SK-N-DZ (cell line): ENCODE data around the gene ALK.

Experiments used
- DNase-seq: peaks from one replicate; pipeline ENCODE4 v3.0.0-alpha.2; 2015; ENCODE audit warnings: low spot score

Gene ALK

DNA sequence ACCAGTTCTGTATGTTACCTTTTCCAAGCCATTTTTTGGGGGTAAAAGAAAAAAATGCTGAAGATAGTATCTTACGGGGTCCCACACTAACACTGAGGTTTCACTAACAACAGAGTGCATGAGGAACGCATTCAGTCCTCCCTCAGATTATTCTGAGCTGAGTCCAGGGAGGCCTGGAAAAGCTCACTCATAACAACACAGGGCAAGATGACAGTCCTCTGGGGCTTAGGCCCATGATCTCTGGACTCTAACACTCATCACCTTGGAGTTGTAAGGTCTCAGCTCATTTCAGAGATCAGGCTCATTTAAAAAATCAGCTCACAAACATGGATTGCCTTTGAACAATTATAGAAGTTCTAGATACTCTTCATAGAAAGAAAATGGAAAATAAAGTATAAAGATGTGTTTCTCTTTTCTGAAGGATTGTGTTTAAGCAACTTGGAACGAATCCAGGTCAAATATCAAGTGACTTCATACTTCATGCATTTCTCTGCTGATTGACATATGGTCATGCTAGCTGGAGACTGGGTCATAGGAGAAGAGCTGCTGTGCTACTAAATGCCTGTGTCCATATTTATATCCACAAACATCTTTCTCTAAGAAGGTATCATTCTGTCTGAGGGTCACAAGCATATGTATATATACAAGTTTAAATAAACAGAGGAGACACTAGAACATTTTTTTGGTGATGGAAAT is 265.8 kb downstream of the ALK start:
- peak; percentile 93 for DNase-seq

- DNase-seq = peak; percentile 100
These were observed 270.7 kb downstream of the ALK start for GRCh38 chr2:29650631-29651097.

DNA sequence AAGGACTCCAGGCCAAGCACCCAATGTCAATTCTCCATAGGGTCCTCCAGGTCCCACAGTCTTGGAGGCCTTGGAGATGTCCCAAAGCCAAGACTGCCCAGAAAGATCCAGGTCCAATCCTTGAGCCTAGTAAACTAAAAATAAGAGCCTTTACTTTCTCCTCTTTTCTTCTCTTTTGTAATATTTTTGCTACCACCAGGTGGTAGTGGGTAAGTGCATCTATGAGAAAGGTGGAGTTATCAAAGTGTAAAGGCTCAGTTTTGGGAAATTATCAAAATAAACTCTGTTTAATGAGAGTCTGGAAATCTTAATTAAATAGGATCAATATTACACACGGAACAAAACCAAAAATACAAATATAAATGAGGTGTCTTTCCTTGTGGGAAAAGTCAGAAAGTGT is 276.4 kb downstream of the ALK start:
- DNase-seq = no peak

DNA sequence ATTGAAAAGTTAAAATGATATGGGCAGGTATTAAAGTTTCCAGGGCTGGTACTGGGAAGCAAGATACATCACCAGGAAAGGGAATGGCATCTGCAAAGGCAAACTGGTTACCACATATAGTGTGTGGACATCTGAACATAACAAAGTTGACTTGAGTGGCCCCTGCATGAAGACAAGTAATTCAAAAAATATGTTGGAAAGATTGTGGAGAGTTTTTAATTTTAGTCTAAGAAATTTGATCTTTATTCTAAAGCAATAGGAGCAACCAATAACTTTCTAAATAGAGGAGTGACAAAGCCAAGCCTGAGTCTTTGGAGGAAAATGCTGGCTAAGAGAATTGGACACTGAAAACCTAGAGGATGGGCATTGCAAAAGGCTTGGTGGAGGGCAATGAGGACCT is 278.2 kb downstream of the ALK start:
- no peak for DNase-seq

DNA sequence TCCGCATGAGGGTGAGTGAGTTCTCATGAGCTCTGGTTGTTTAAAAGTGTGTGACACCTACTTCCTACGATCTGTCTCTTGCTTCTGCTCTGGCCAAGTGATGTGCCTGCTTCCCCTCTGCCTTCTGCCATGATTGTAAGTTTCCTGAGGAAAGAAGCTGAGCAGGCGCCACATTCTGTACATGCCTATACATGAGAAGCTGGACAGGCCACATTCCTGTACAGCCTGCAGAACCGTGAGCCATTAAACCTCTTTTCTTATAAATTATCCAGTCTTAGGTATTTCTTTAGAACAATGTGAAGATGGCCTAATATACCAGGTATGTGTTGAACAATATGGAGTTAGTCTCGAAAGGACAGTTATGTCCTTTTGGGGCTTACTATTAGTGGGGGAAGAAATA is 281.0 kb downstream of the ALK start:
- no peak for DNase-seq

DNA sequence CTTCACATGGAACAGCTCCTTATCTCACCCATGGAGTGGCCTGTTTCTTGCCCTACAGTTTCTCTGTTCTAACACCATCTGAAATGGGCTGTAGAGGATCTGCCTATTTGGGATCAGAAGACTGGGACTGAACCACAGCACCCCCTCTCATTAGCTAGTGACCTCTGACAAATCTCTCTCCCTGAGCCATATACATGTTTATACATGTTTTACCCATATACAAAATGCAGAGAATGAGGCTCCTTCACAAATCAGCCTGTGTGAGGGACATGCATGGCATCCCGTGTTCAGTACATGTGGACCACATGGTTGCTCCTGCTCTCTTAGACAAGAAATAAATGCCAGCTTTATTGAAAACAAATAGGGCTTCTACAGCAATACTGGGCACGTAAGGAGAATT is 282.7 kb downstream of the ALK start:
- DNase-seq = no peak

- DNase-seq = no peak
These were observed 286.5 kb downstream of the ALK start for GRCh38 chr2:29634916-29635315.

- no peak for DNase-seq
These were observed 289.4 kb downstream of the ALK start for GRCh38 chr2:29632018-29632417.

DNA sequence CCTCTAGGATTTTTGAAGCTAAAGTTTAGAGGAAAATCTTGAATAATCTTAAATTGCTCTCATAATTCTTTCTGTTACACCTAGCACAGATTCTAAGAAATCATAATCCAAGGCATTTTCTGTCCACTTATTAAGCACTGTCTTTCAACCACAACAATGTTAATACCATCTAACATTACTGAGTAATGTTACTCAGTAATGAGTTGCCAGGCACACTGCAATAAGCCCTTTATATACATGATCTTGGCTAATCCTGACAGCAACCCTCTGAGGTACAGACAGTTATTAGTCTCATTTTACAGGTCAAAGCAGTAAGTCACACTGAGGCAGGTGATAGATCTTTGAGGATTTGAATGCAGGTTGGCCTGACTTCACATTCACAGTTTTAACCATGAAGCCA is 291.9 kb downstream of the ALK start:
- no peak for DNase-seq

GRCh38 chr2:29628862-29629261 is 292.5 kb downstream of the ALK start:
- no peak for DNase-seq

GRCh38 chr2:29628108-29628745 is 293.2 kb downstream of the ALK start:
- no peak for DNase-seq

DNA sequence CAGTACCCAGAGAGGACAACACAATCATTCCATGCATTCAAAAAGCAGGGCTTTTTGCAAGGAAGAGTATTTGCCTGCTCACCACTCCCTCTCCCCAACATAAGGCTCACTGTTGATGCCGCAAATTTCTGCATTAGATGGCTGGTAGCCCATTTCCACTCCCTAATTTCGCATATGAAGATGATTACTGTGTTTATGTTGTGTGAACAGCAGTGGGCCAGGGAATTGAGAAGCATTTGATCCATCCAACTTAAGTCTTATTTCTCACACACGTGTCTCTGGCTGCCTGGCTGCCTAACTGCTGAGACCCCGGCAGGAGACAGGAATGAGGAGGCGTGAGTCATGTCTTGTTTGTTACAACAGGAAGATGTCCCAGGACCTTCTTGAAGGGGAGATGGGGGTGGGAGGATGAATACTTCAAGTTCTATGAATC is 294.1 kb downstream of the ALK start:
- no peak for DNase-seq

- no peak for DNase-seq
These were observed 300.5 kb downstream of the ALK start for GRCh38 chr2:29620890-29621289.

- no peak for DNase-seq
These were observed 301.7 kb downstream of the ALK start for GRCh38 chr2:29619689-29620088.

- DNase-seq = no peak
These were observed 303.4 kb downstream of the ALK start for GRCh38 chr2:29618024-29618423.

GRCh38 chr2:29617351-29617750 is 304.0 kb downstream of the ALK start:
- DNase-seq = no peak

GRCh38 chr2:29616569-29616968 is 304.8 kb downstream of the ALK start:
- peak; percentile 68 for DNase-seq

GRCh38 chr2:29615841-29616240 is 305.5 kb downstream of the ALK start:
- peak; percentile 58 for DNase-seq

- DNase-seq = no peak
These were observed 306.2 kb downstream of the ALK start for GRCh38 chr2:29615183-29615582.

- DNase-seq = peak; percentile 62
These were observed 307.0 kb downstream of the ALK start for GRCh38 chr2:29614295-29614830.

DNA sequence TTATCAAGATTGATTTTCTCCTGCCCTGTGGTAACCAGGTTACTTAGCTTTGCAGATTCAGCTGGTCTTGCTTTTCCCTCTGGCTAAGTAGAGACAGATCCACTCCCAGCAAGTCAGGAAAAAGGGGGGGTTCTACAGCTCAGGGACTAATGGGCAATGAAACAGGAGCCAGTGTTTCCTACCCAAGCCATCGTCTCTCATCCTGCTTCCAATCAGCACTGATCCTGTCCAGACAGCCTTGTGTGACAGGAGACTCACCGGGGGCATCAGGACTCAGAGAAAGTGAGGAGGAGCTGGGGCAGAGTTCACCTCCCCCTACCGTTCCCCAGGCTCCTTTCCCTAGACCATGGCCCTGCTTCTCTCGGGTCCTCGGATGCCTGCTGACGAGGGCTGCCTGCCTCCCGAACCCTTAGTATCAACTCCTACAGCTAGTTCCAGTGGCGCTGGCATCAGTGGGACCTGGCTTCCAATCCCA is 307.6 kb downstream of the ALK start:
- peak; percentile 99 for DNase-seq

- no peak for DNase-seq
These were observed 308.3 kb downstream of the ALK start for GRCh38 chr2:29613067-29613466.

DNA sequence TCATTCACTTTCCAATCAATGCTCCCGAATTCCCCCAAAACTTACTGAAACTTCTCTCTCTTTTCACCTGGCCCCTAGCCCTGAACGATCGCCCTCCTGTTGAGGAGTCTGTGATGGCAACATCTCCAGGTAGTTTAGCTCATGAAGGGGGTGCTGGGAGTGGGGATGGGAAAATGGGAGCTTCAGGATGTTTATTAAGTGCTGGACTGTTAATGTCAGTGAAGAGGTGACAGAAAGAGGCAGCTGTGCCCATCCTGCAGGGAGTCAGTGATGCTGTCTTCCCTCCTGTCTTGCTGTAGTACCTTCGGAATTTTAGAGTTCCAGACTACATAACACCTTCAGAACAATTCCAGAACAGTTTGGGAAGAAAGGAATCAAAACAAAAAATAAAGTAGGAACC is 308.8 kb downstream of the ALK start:
- no peak for DNase-seq
